A549 (cell line): Measurements from ENCODE around the gene FAM131C.

Experiments used
- POLR2A ChIP-seq: IDR thresholded peaks from 2 replicates; pipeline ENCODE4 v1.6.1; 2012; ENCODE audit warnings: mild to moderate bottlenecking, low read length
- RCOR1 ChIP-seq: fragments of 150-350 bp; IDR thresholded peaks from 2 replicates; pipeline ENCODE4 v1.6.1; 2014; ENCODE audit warnings: antibody characterized with exemption, low read length, low read depth
- TFCP2L1 ChIP-seq: fragments of 250-450 bp; sonication (Bioruptor Pico); IDR thresholded peaks from 2 replicates; pipeline ENCODE4 v1.5.0; 2021; ENCODE audit warnings: mild to moderate bottlenecking
- TF ChIP-seq, protein P1 (sequence below): fragments of 450-650 bp; IDR thresholded peaks from 2 replicates; pipeline ENCODE4 v1.6.1; 2014; ENCODE audit warnings: antibody characterized with exemption

- TF ChIP-seq RCOR1 = no peak
- TF ChIP-seq, protein P1, sequence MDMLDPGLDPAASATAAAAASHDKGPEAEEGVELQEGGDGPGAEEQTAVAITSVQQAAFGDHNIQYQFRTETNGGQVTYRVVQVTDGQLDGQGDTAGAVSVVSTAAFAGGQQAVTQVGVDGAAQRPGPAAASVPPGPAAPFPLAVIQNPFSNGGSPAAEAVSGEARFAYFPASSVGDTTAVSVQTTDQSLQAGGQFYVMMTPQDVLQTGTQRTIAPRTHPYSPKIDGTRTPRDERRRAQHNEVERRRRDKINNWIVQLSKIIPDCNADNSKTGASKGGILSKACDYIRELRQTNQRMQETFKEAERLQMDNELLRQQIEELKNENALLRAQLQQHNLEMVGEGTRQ = no peak
- TF ChIP-seq POLR2A = no peak
- no peak for TF ChIP-seq TFCP2L1
Measured at GRCh38 chr1:16032388-16033102, 40.9 kb downstream of the FAM131C start.
